HepG2 (cell line): Measurements from ENCODE around the gene CLIP2. TPM values are rescaled to one million over a fixed set of nuclear protein-coding genes. Genes with fewer than 3 reads are reported as not detected.

Experiments
- CENPT ChIP-seq: sonication (generic); formaldehyde crosslinking; IDR thresholded peaks from 2 replicates; pipeline ENCODE4 v1.8.0; 2022; ENCODE audit warnings: low read depth, mild to moderate bottlenecking, moderate library complexity, missing genetic modification reagents
- FOXC1 ChIP-seq: sonication (generic); formaldehyde crosslinking; IDR thresholded peaks from 2 replicates; pipeline ENCODE4 v1.8.0; 2022; ENCODE audit warnings: mild to moderate bottlenecking, missing genetic modification reagents, borderline replicate concordance
- GTF3A ChIP-seq: sonication (generic); formaldehyde crosslinking; conservative IDR thresholded peaks from 2 replicates; pipeline ENCODE4 v1.4.0; 2020; ENCODE audit warnings: mild to moderate bottlenecking, missing genetic modification reagents
- JUN ChIP-seq: sonication (generic); formaldehyde crosslinking; IDR thresholded peaks from 2 replicates; pipeline ENCODE4 v1.4.0; 2020; ENCODE audit warnings: mild to moderate bottlenecking, missing genetic modification reagents
- KLF16 ChIP-seq, 2 experiments: sonication (generic) in 1 of 2; formaldehyde crosslinking in 1 of 2; IDR thresholded peaks; 2 replicates each; pipeline versions ENCODE4 v1.6.1 to v1.8.0; 2016 to 2023; ENCODE audit warnings: missing genetic modification reagents in 2 of 2, missing compliant biosample characterization in 1 of 2
- MAFF ChIP-seq: IDR thresholded peaks from 2 replicates; pipeline ENCODE4 v1.6.1; 2011; ENCODE audit warnings: low read depth, low read length, improper control_type of control experiment
- NCOA2 ChIP-seq: sonication (generic); formaldehyde crosslinking; IDR thresholded peaks from 2 replicates; pipeline ENCODE4 v1.8.0; 2022; ENCODE audit warnings: inconsistent platforms
- PAWR ChIP-seq: sonication (generic); formaldehyde crosslinking; IDR thresholded peaks from 2 replicates; pipeline ENCODE4 v1.4.0; 2020; ENCODE audit warnings: missing genetic modification reagents, mild to moderate bottlenecking, borderline replicate concordance
- RARA ChIP-seq: IDR thresholded peaks from 2 replicates; pipeline ENCODE4 v1.6.1; 2016; ENCODE audit warnings: missing genetic modification reagents, missing compliant biosample characterization
- RARG ChIP-seq: sonication (generic); formaldehyde crosslinking; IDR thresholded peaks from 2 replicates; pipeline ENCODE4 v1.4.0; 2020; ENCODE audit warnings: low read depth, mild to moderate bottlenecking, missing genetic modification reagents
- TGIF2 ChIP-seq: IDR thresholded peaks from 2 replicates; pipeline ENCODE4 v1.6.1; 2016; ENCODE audit warnings: control low read depth, missing compliant biosample characterization
- TOPORS ChIP-seq: sonication (generic); formaldehyde crosslinking; IDR thresholded peaks from 2 replicates; pipeline ENCODE4 v1.8.0; 2023; ENCODE audit warnings: mild to moderate bottlenecking, missing genetic modification reagents
- ZNF451 ChIP-seq: sonication (generic); formaldehyde crosslinking; IDR thresholded peaks from 2 replicates; pipeline ENCODE4 v1.5.0; 2020; ENCODE audit warnings: mild to moderate bottlenecking, missing genetic modification reagents
- ZNF557 ChIP-seq: sonication (generic); formaldehyde crosslinking; IDR thresholded peaks from 2 replicates; pipeline ENCODE4 v1.4.0; 2020; ENCODE audit warnings: missing genetic modification reagents
- ZSCAN5A ChIP-seq: sonication (generic); formaldehyde crosslinking; IDR thresholded peaks from 2 replicates; pipeline ENCODE4 v1.8.0; 2022; ENCODE audit warnings: mild to moderate bottlenecking, missing genetic modification reagents, borderline replicate concordance
- polyA plus RNA-seq, 8 experiments: library from polyadenylated mRNA; depleted of rRNA in 3 of 8; stranded (reverse) in 7 of 8; unstranded in 1 of 8; fragments of >200 nt; fragmentation: Illumina TruSeq in 4 of 8; extraction: Trizol in 4 of 8; gene quantifications; 2 replicates each; pipeline versions ENCODE4 v1.2.1 to v1.2.3, GENCODE V29; 2011 to 2016; ENCODE audit warnings: low read depth in 4 of 8, missing spikeins in 1 of 8, mixed read lengths in 1 of 8; ENCODE audit not compliant: insufficient read depth in 1 of 8
- total RNA-seq, 5 experiments: library from RNA; depleted of rRNA; stranded (reverse); fragments of >200 nt; fragmentation: Illumina TruSeq; extraction: Trizol; gene quantifications; 2 replicates each; pipeline ENCODE4 v1.2.3, GENCODE V29; 2016; ENCODE audit warnings: low read depth in 1 of 5
- TF ChIP-seq, protein P1 (sequence below): sonication (generic); formaldehyde crosslinking; IDR thresholded peaks from 2 replicates; pipeline ENCODE4 v1.8.1; 2023; ENCODE audit warnings: mild to moderate bottlenecking, missing genetic modification reagents, borderline replicate concordance
- TF ChIP-seq, protein P2 (sequence below): sonication (generic); formaldehyde crosslinking; IDR thresholded peaks from 2 replicates; pipeline ENCODE4 v1.8.0; 2022; ENCODE audit warnings: mild to moderate bottlenecking, missing genetic modification reagents, moderate library complexity
- TF ChIP-seq, protein P3 (sequence below): sonication (generic); formaldehyde crosslinking; IDR thresholded peaks from 2 replicates; pipeline ENCODE4 v1.4.0; 2020; ENCODE audit warnings: missing genetic modification reagents
- TF ChIP-seq, protein P4 (sequence below): sonication (generic); formaldehyde crosslinking; IDR thresholded peaks from 2 replicates; pipeline ENCODE4 v1.8.0; 2023; ENCODE audit warnings: mild to moderate bottlenecking, missing genetic modification reagents
- TF ChIP-seq, protein P5 (sequence below): sonication (generic); formaldehyde crosslinking; IDR thresholded peaks from 2 replicates; pipeline ENCODE4 v1.9.0; 2021; ENCODE audit warnings: missing genetic modification reagents, mild to moderate bottlenecking, borderline replicate concordance

The CLIP2 gene
- total and polyA plus RNA-seq, 2 of the 13 experiments (the other 11 are each of a cell fraction or from before 2014, with no cell fraction given) = 6.5 to 17.4 TPM

DNA sequence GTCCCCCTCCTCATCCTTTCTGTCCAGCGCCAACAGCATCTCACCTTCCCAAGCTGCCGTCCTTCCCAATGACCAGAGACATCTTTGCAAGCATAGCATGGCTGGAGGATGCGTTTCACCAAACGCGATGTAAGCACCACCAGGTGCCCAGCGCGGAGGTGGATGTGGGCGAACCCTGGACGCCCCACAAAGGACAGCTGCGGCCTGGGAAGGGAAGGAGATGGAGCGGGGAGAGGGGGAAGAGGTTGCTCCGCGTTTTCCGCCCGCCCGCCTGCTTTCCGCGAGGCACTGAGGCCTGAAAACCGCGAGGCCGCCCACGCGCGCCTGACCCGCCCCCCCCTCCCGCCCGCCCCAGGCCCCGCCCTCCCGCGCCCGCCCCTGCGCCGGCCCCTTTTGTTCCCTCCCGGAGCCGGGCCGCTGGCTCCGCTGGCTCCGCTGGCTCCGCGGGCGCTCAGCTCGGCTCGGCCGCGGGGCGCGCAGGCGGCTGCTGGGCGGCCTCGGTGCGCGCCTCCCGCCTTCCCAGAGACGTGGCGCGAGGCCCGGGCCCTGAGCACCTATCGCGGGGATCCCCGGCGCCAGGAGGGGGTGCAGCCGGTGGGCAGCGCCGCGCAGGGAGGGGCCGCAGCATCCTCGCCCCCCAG, at the start of gene CLIP2 (continued):
- TF ChIP-seq FOXC1 (CRISPR knock-in tag) = no peak
- TF ChIP-seq JUN (CRISPR knock-in tag) = no peak
- TF ChIP-seq ZNF451 = 0 out of 2 replicates have a peak, but pooled peaks have one; percentile 40
- TF ChIP-seq GTF3A = no peak
- no peak for TF ChIP-seq RARG
- no peak for TF ChIP-seq PAWR
- TF ChIP-seq KLF16 (CRISPR knock-in tag; IDR thresholded peaks at IDR 0.05) = no peak
- TF ChIP-seq TGIF2 = 0 out of 2 replicates have a peak, but pooled peaks have one; percentile 32
- TF ChIP-seq, protein P1, sequence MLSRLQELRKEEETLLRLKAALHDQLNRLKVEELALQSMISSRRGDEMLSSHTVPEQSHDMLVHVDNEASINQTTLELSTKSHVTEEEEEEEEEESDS (CRISPR knock-in tag) = no peak
- TF ChIP-seq, protein P2, sequence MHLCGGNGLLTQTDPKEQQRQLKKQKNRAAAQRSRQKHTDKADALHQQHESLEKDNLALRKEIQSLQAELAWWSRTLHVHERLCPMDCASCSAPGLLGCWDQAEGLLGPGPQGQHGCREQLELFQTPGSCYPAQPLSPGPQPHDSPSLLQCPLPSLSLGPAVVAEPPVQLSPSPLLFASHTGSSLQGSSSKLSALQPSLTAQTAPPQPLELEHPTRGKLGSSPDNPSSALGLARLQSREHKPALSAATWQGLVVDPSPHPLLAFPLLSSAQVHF (CRISPR knock-in tag) = no peak
- no peak for TF ChIP-seq MAFF
- TF ChIP-seq, protein P3, sequence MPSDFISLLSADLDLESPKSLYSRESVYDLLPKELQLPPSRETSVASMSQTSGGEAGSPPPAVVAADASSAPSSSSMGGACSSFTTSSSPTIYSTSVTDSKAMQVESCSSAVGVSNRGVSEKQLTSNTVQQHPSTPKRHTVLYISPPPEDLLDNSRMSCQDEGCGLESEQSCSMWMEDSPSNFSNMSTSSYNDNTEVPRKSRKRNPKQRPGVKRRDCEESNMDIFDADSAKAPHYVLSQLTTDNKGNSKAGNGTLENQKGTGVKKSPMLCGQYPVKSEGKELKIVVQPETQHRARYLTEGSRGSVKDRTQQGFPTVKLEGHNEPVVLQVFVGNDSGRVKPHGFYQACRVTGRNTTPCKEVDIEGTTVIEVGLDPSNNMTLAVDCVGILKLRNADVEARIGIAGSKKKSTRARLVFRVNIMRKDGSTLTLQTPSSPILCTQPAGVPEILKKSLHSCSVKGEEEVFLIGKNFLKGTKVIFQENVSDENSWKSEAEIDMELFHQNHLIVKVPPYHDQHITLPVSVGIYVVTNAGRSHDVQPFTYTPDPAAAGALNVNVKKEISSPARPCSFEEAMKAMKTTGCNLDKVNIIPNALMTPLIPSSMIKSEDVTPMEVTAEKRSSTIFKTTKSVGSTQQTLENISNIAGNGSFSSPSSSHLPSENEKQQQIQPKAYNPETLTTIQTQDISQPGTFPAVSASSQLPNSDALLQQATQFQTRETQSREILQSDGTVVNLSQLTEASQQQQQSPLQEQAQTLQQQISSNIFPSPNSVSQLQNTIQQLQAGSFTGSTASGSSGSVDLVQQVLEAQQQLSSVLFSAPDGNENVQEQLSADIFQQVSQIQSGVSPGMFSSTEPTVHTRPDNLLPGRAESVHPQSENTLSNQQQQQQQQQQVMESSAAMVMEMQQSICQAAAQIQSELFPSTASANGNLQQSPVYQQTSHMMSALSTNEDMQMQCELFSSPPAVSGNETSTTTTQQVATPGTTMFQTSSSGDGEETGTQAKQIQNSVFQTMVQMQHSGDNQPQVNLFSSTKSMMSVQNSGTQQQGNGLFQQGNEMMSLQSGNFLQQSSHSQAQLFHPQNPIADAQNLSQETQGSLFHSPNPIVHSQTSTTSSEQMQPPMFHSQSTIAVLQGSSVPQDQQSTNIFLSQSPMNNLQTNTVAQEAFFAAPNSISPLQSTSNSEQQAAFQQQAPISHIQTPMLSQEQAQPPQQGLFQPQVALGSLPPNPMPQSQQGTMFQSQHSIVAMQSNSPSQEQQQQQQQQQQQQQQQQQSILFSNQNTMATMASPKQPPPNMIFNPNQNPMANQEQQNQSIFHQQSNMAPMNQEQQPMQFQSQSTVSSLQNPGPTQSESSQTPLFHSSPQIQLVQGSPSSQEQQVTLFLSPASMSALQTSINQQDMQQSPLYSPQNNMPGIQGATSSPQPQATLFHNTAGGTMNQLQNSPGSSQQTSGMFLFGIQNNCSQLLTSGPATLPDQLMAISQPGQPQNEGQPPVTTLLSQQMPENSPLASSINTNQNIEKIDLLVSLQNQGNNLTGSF = no peak
- TF ChIP-seq NCOA2 (CRISPR knock-in tag) = no peak
- no peak for TF ChIP-seq TOPORS (CRISPR knock-in tag)
- TF ChIP-seq RARA (CRISPR knock-in tag) = 0 out of 2 replicates have a peak, but pooled peaks have one; percentile 10
- TF ChIP-seq CENPT (CRISPR knock-in tag) = no peak
- TF ChIP-seq, protein P4, sequence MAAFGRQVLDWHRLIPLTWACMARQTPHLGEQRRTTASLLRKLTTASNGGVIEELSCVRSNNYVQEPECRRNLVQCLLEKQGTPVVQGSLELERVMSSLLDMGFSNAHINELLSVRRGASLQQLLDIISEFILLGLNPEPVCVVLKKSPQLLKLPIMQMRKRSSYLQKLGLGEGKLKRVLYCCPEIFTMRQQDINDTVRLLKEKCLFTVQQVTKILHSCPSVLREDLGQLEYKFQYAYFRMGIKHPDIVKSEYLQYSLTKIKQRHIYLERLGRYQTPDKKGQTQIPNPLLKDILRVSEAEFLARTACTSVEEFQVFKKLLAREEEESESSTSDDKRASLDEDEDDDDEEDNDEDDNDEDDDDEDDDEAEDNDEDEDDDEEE = no peak
- TF ChIP-seq ZSCAN5A (CRISPR knock-in tag) = no peak
- TF ChIP-seq ZNF557 (CRISPR knock-in tag) = no peak
- TF ChIP-seq, protein P5, sequence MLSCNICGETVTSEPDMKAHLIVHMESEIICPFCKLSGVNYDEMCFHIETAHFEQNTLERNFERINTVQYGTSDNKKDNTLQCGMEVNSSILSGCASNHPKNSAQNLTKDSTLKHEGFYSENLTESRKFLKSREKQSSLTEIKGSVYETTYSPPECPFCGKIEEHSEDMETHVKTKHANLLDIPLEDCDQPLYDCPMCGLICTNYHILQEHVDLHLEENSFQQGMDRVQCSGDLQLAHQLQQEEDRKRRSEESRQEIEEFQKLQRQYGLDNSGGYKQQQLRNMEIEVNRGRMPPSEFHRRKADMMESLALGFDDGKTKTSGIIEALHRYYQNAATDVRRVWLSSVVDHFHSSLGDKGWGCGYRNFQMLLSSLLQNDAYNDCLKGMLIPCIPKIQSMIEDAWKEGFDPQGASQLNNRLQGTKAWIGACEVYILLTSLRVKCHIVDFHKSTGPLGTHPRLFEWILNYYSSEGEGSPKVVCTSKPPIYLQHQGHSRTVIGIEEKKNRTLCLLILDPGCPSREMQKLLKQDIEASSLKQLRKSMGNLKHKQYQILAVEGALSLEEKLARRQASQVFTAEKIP (CRISPR knock-in tag) = no peak
